ENCODE measurements around the gene TSSK3. TPM values are rescaled to one million over a fixed set of nuclear protein-coding genes. Genes with fewer than 3 reads are reported as not detected.

Gene TSSK3
- total RNA-seq, 1 experiment from 2014 or later = 1.6 TPM

DNA sequence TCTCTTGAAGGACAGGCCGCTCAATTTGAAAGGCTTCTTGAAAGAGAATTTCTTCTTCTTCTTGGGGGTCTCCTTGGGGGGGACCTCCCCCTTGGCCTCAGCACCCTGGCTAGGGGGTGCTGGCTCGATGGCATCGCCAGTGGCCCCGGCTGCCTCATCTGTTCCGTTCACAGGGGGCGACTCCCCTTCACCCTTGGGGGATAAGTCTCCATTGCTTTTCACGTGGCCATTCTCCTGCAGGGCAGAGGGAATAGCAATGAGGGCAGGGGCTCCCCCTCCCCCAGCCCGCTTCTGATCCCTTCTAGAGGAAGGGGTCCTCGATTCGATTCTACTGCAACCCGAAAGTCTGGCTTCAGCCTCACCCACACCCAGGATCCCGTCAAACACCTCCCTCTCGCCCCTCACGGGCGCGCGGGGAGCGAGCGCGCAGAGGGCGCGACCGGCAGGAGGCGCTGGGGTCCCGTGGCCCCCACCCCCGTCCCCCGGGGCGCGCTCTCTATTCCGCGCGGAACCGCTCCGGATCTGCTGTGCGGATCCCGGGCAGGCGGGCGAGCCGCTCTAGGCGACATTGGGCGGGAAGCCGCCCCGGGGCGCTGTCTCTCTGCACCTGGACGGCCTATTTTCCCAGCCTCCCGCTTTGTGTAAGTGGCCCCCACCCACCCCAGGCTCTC, 27.3 kb upstream of the TSSK3 start:
- Histone ChIP-seq H3K23me2 (ENCODE audit: insufficient read length, low read depth, low read length, poor library complexity, severe bottlenecking) (peaks cover 11% of the 10 kb centered on the region), H3K27ac (ENCODE audit: insufficient read length, low read depth, low read length) (no peak overlapping the region), H2BK15ac (ENCODE audit: low read depth, low read length) (no peak overlapping the region), H2AFZ (ENCODE audit: low read length) (no peak overlapping the region), H3K4me2 (ENCODE audit: insufficient read depth, insufficient read length, low read length) (peak overlapping the region; percentile 60), H3K79me1 (ENCODE audit: insufficient read depth, low read depth, low read length, poor library complexity, severe bottlenecking) (no peaks in the 10 kb centered on the region), H2BK12ac (ENCODE audit: insufficient read length, low read depth, low read length) (no peak overlapping the region), H3K56ac (ENCODE audit: insufficient read length, low read depth, low read length) (no peak overlapping the region), H4K91ac (ENCODE audit: insufficient read length, low read depth, low read length) (no peak overlapping the region), H3K4me1 (ENCODE audit: insufficient read depth, low read length) (peaks cover 3% of the 10 kb centered on the region; the same call in 1 of the 2 replicates), H3K14ac (ENCODE audit: insufficient read depth, low read length) (peak overlapping the region; percentile 63), H2BK5ac (ENCODE audit: insufficient read length, low read length) (no peak overlapping the region), H3K27me3 (ENCODE audit: insufficient read depth, low read length) (peaks cover 2% of the 10 kb centered on the region; the same call in 1 of the 2 replicates), H3T11ph (ENCODE audit: low read length) (no peak overlapping the region), H4K5ac (ENCODE audit: insufficient read length, low read depth, low read length) (no peak overlapping the region), H2AK5ac (ENCODE audit: insufficient read length, low read length) (no peak overlapping the region), H3K18ac (ENCODE audit: insufficient read length, low read depth, low read length) (peak overlapping the region; percentile 64), H3K4ac (ENCODE audit: low read depth, low read length) (no peak overlapping the region), H4K20me1 (ENCODE audit: control insufficient read depth, insufficient read depth, insufficient read length) (no peaks in the 10 kb centered on the region), H3K9ac (ENCODE audit: extremely low read depth, insufficient read length, low read length) (peak overlapping the region; percentile 72), H2BK120ac (ENCODE audit: low read depth, low read length, poor library complexity, severe bottlenecking) (no peak overlapping the region), H2BK20ac (ENCODE audit: low read depth, low read length, poor library complexity, severe bottlenecking) (no peak overlapping the region), H4K8ac (replicated peaks; ENCODE audit: insufficient read length, low read depth, low read length) (no peak overlapping the region), H3K9me3 (ENCODE audit: control insufficient read depth, low read depth, low read length) (no peaks in the 10 kb centered on the region), H3K23ac (ENCODE audit: insufficient read length, low read depth, low read length) (no peak overlapping the region), H3K79me2 (ENCODE audit: insufficient read depth, low read length) (peaks cover 6% of the 10 kb centered on the region; the same call in 1 of the 2 replicates)
- Mint-ChIP-seq H3K36me3 (ENCODE audit: insufficient read depth in 1 of 3, low read depth in 3 of 3) (peaks cover 29 to 51% (median 48%) of the 10 kb centered on the region in 3 experiments), H3K27me3 (ENCODE audit: low read depth) (peaks cover 36% of the 10 kb centered on the region), H3K27ac (peak overlapping the region; percentile 93 to 98 (median 97)), H3K4me3 (peak overlapping the region; percentile 93 to 97), H3K4me1 (peaks cover 43 to 55% of the 10 kb centered on the region in 2 experiments), H3K9me3 (no peaks in the 10 kb centered on the region; a peak in 1 of 5 replicates)
- no CpG with 5 or more reads among the region's 46 CpGs for WGBS (ENCODE audit: extremely low coverage, insufficient read length, low lambda C conversion rate)
- TF ChIP-seq CTCF (conservative IDR thresholded peaks at IDR 0.05) = peak; percentile 69
- DNase-seq = no peak

Data from H9 (cell line).